Activated CD4-positive, alpha-beta T cell treated with anti-CD3 and anti-CD28 coated beads for 24 hours (primary cell): ENCODE data around the gene SFXN5.

Experiments
- DNase-seq, 2 donors: peaks; one replicate each; pipeline ENCODE4 v3.0.0-alpha.2; 2020; ENCODE audit warnings: low read depth in 2 of 2

The SFXN5 gene

GRCh38 chr2:73021371-73022010 lies 50.0 kb downstream of the SFXN5 start:
- DNase-seq, result no peak

DNA sequence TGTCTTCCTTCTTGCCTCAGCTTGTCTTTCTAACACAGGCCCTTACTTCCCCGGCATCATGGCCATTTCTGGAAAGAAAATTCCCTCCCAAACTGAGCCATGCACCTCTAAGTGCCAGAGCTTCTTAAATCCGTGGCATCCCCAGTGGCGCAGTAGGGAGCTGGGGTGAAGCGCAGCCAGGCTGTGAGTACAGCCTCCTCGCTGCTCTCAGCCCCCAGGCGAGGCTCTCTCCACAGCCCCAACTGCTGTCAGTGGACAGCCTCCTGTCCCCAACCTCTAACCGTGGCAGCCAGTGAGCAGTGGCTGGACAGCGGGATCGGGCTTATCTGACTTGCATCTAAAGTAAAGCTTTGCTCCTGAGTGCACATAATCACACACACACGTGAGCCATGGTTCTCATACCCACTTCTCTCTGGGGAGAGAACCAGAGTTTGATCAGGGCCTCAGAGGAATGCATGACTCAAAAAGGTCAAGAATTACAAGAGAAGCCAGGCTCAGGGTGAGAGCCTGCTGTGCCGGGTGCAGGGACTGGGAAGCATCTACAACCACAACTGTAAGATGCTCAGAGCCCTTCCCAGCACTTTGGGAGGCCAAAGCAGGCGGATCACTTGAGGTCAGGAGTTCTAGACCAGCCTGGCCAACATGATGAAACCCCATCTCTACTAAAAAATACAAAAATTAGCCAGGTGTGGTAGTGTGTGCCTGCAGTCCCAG lies 50.7 kb downstream of the SFXN5 start:
- no peak for DNase-seq

GRCh38 chr2:73020306-73020656 lies 51.2 kb downstream of the SFXN5 start:
- no peak for DNase-seq

DNA sequence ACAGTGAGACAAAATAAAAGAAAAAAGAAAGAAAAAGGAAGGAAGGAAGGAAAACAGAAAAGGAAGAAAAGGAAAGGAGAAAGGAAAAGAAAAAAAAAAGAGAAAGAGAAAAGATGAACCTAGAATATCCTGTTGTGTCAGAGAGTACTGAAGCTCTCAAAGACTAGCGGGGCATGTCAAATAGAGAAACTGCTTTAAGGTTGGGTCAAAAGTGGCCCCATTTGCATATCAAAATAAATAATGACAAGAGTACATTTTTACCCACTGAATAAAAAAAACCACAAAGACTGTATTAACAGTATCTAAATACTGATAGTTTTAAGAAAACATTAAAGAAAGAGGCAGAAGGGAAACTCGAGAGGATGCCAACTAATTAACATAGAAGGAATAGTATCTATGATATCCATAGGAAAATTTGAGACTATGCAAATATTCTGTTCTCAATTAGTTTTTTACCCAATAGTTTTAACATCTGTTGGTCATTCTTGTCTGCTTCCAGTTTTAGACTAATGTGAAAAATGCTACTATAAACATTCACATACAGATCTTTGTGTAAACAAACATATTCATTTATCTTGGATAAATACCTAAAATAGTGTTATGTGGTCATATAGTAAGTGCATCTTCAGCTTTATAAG lies 53.2 kb downstream of the SFXN5 start:
- no peak for DNase-seq

DNA sequence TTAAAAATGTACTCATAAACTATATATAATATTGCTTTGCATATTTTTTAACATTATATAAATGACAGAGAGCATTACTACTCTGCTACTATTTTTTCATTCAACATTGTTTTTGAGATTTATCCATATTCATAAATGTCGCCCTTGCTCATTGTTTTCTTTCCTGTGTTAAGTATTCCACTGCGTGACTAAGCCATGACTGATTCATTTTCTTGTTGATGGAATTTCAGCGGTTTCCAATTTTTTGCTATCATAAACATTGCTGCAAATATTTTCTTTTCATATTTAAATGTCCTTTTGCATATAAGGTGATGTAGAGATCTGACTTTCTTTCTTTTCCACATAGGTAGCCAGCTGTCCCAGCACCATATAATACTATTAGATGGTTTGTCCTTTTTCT lies 57.6 kb downstream of the SFXN5 start:
- no peak for DNase-seq

GRCh38 chr2:73009177-73009839 lies 62.2 kb downstream of the SFXN5 start:
- no peak for DNase-seq

DNA sequence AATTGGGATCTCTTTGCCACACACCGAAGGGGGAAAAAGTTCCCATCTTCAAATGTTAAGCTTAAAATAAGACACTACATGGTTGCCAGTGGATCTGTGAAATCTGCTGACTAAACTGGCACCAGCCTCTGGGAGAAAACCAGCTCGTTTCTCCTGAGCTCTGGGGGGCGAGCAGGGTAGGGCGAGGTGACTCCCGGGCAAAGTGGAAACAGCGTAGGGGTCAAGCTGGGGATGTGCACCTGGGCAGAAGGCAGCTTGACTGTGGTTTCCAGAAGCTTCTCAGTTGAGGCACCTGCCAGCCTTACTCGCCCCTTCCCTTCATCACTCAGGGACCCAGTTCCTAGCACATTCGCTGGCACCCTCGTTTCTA lies 62.8 kb downstream of the SFXN5 start:
- no peak for DNase-seq

GRCh38 chr2:73007991-73008765 lies 63.3 kb downstream of the SFXN5 start:
- no peak for DNase-seq

- no peak for DNase-seq
Observed at GRCh38 chr2:73006969-73007710, 64.4 kb downstream of the SFXN5 start.

GRCh38 chr2:73004889-73005596 lies 66.5 kb downstream of the SFXN5 start:
- DNase-seq, result no peak

- DNase-seq, result no peak
Observed at GRCh38 chr2:73004466-73004865, 67.0 kb downstream of the SFXN5 start.

GRCh38 chr2:73003027-73003426 lies 68.5 kb downstream of the SFXN5 start:
- no peak for DNase-seq

DNA sequence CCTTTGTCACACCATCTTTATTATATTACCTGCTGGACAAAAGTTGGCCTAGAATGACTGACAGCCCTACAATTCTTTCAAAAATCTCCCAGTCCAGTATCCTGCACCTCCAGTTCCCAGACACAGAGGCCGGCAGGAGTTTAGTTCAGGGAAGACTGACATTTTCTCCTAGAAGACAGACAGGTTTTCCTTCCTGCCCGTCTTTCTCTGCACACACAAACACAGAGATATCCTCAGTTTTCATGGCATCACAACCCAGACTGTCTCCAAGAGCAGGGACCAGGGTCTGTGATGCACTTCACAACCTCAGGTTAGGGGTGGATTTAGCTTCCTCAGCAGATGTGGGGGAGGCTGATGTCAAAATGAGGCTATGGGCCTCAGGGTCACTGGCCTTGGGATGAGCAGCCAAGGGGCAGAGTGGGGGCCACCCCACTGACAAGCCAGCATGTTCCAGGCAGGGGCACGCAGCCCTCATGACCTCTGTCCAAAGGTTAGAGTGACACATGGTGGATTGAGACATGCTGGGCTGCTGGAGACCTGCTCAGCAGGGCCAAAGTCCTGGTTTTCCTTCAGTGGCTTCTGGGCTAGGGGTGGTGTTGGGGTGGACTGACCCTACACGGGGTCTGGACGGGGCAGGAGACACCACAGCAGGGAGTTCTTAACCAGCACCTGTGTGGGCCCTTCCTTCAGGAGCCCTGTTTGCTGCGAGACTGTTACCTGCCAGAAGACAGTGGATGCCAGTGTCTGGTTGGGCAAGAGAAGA lies 70.5 kb downstream of the SFXN5 start:
- no peak for DNase-seq

GRCh38 chr2:72999729-73000725 lies 71.5 kb downstream of the SFXN5 start:
- DNase-seq, result no peak

DNA sequence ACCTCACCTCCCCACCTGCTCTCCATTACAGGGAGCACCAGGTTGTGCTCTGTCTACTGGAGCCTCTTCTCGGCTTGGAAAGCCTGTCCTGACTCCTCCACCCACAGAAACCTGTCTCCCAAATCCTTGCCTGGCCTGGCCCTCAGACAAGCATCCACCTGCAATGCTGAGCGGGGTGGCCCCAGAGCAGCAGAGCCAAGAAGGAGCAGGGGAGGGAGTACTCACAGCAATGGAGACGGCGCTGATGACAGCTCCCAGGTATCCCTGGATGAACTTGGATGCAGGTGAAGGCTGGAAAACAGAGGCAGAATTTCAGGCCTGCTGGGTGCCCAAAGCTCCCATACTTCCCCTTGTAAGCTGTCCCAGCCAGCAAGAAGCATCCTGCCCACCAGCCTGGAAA lies 72.8 kb downstream of the SFXN5 start:
- no peak for DNase-seq

GRCh38 chr2:72998234-72998651 lies 73.3 kb downstream of the SFXN5 start:
- DNase-seq, result no peak

GRCh38 chr2:72996117-72996502 lies 75.4 kb downstream of the SFXN5 start:
- no peak for DNase-seq

DNA sequence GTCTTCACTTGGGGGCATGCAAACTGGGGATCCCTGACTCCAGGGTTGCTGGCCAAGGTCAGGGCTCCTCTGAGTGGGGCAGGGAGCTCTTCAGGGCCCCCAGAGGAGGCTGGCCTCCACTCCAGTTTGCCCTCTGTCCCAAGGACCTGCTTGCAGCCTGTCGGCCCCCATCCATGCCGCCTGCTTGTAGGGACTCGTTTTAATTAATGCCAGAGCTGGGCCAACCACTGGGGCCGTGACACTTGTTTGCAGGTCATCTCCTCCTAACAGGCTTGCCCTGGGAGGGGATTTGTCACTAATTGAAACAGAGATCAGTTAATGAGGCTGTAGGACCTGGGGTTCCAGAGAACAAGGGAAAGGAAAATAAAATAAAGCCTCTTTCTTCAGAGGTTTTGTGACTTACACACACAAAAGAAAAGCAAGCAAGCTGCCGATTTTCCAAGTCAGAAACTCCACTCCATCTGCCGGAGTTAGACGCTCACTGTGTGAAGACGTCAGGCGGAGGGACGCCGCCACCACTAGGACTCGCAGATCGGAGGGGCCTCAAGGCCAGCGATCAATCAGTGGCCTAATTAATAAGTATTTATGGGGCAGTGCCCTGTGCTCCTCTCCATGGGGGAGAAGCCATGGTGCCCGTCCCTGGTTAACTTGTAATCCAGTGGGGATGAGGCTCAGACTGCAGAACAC lies 75.9 kb downstream of the SFXN5 start:
- DNase-seq, result no peak
